AML-193 (cell line): ENCODE data around the gene LRRC4C.

Source experiments
- DNase-seq, 2 experiments: peaks; one replicate each; lab custom pipeline; 2025; lab: John Stamatoyannopoulos, UW

LRRC4C gene

DNA sequence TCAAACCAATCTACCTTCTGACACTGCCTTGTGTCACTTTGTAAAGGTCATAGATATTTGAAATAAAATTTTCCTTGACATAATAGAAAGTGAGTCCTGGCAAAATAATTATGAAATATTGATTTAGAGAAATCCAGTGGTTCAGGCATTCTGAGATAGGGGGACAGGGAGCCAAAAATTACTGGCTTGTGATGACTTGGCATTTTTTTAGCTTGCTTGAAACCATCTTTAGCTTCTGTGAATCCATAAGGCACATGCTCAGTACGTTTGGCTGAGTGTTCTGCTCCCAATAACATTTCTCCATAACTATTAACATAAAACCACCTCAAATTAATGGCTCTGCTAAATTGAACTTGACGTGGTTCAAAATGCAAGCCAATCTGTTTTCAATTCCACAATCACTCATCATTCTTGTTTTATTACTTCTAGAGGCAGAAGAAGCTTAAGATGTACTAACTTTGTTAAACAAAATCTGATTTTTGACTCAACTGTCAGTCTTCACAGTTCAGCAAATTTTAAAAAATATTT lies 209.0 kb downstream of the LRRC4C start:
- no peak for DNase-seq

DNA sequence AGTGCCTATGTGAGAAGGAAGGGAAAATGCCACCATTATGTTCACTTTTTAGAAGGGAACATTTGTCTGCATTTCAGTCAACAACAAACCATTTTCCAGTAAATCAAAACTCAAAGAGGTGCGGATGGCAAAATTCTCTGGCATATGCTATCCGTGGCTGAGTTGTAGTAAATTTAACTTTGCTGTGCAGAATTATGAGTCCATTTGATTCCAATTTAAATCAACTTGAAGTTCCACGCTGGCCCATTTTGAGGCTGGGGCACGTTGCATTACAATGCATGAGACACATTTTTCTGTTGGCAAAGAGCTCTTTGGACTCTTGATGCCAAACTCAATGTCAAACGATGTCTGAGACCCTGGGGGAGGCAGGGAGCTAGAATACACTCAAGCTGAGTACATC lies 211.8 kb downstream of the LRRC4C start:
- no peak for DNase-seq

DNA sequence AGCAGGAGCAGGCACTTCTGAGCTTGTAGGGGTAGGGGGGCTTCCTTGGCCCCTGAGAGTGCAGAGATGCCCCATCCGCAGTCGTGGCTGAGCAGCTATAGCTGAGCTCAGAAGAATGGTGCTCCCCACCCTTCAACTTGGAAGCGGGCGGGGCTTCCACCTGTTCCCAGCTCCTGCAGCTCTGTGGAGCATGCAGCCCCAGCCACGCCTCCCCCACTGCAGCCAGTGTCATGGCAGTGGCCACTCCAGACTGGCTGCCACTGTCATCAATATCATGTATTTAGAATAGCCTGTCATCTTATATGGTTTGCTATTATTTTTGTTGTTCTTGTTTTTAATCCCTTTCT lies 213.1 kb downstream of the LRRC4C start:
- no peak for DNase-seq

DNA sequence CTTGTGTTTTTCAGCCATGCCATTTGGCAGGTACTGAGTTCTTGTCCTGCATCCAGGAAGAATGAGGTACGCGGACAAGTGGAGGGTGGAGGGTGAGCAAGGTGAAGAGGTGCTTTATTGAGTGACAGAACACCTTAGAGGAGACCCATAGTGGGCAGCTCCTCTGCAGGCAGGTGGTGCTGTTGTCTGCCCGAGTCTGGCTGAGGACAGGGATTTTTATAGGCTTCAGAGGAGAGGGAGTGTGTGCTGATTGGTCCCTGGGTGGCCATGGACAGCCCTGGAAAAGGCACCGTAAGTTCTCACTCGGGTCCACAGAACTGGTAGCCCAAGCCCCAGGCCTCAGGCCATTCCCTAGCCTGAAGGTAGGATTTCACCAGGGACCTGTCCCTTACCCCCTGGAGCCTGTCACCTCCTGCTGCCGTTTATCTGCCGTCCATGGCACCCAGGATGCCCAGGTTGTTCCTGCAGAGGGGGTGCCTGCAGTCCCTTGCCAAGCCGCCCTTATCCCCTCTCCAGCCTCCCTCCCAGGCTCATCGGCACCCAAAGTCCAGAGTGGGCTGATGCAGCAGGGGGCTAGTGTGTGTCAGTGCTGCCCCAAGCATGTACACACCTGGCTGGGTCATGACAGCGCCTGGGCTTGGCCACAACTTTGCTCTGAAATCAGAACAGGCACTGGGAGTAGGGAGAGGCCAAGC lies 213.6 kb downstream of the LRRC4C start:
- DNase-seq: no peak

DNA sequence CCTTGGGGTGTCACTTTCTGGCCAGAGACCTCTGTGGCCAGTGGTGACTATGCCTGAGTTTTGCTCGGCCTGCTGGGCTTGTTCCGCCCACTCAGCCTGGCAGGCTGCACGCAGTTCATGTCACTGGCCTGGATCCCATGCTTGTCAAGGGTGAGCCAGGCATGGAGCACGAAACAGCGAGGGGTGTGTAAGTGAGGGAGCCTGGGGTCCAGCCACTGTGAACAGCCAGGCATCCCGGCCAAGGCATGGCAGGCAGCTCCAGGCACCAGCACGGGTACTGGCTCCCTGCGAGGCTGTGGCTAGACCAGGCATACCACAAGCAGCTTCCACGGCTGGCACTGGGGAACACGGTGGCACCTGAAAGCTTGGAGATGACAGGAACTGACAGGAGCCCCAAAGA lies 214.3 kb downstream of the LRRC4C start:
- no peak for DNase-seq

DNA sequence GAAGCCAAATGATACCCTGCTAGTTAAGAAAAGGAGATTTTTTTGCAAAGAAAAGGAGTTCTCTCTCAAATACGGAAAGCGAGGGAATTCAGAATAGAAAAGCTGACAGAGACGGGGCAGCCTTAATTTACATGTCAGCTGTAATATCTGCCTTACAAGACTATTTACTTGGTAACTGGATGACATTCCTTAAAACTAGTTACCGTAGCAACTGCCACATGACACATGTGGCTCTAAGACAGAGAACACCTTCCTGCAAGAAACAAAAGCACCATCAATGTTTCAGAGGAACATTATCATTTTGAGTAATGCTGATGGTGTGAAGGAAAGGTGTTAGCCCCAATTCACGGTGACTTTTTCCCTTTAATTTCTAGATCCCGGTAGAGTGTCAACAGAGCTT lies 222.1 kb downstream of the LRRC4C start:
- no peak for DNase-seq

DNA sequence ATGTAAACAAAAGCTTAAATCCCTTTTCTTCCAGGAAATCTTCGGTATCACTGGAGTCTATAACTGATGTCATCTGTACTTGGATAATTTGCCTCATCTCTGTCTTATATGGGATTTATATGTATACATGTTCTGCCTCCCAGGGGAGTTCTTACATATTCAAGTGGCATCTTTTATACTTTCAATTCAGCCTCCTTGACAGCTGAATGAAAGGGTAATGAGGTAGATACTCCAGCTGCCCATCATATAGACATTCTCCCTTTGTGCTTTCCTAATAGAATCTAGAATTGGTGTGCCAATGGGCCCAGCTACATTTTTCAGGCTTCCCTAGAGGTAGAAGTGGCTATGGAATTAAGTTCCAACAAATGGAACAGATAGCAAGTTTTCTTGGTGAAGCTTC lies 223.8 kb downstream of the LRRC4C start:
- DNase-seq: no peak

DNA sequence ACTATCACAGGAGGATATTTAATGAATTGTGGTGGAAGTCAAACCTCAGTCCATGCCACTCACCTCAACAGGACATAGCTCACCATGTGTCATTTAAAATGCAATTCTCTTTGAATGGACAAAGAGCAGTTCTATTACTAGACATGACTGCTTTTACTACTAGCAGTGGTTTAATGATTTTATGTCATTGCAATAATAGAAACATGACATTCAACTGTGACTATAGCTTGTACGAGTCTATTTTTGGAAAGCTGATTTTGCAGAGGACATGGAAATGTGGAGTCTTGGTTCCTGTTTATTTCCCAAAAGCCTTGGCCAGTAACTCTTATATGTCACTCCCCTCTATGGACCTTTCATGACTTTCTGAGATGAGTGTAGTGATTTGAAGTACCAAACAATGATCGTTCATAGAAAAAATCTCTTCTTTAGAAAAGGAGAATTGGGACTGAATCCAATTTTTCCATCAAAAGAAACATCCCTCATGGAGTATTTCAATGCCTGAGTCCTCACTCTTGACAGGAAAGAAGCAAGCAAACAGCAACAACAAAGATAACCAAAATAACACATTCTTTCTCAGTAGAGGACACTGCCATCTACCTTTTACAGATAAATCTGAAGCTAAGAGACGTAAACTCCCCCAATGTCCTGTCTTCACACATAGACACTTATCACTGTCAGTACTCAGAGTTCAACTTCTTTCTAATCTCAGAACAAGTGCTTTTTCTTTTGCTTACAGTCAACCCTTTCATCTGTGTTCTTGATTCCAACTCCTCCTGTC lies 233.4 kb downstream of the LRRC4C start:
- no peak for DNase-seq

DNA sequence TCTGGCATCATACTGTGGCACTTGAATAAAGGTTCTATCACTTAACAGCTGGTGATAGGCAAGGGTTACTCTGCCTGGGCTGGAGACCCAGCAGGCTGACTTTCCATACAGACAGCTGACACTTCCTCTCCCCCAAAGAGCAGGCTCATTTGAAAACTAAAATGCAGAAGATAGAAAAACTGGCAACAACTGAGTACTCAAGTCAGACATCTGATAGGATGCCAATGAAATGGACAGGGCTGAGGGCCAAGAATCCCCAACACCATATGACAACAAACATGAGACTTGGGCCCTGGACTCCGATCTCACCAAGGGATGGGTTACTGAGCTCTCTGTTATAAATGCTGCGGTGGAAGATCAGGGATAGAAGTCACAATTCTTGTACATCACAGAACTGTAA lies 237.2 kb downstream of the LRRC4C start:
- DNase-seq: no peak

DNA sequence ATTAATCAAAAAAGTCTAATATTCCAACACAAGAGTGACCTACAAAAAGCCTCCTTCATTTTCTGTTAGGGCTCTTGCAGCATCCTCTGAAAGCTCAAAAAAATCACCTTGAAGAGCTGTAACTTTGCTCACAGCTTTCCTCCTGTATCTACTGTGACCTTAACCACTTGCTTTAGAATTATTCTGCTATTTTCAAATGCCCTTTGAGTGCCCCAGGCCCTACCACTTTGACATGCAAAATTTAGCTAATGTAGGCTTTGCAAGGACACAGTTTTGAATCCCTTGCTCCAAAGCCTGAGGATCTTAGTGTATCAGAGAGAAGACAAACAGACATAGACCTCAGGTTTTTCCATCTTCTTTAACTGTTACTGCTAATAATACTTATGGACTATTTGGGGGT lies 253.1 kb downstream of the LRRC4C start:
- no peak for DNase-seq

DNA sequence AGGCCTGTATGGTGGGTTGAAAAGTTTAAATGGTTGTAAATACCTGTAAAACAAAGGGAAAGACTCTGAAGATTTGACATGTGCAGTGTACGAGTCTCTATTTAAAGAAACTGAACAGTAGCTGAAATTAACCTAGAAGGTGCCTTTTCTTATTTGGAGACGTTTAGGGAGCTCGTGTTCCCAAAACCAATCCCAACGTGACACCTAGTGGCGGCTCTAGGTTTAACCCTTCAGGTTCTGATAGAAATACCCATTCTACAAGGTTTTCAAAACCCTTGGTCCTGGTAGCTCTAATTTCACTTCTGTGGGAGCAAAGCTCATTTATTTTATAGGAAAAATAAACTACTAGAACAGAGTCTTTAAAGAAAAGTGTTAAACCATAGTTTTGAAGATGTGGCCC lies 258.3 kb downstream of the LRRC4C start:
- peak in 1 of 2 experiments; percentile 1 for DNase-seq

DNA sequence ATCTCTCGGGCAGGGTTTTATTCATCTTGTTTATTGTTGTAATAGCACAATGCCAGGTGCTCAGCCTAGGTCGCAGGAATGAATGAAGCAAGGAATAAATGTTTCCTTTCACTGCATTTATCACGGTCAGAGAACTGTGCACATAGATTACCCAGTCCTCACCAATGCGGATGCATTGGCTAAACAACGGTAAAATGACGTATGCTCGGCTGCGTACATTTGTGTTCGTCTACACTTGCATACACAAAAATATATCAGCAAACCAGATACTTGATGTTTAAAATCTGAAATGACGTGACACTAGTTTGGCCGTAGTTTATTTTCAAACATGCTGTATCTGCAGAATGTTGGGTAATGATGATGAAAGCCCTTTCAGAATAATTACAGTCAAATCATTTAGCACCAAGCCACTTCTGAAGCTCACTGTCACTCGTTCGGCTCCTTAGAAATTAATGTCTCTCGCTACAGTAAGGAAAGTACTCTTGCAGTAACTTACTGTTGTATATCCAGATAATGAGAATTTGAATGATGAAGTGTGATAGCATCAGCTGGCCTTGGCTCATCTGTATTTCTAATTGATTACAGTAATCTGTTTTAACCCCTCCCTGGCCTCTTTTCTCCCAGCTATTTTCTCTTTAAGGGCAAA lies 268.9 kb downstream of the LRRC4C start:
- no peak for DNase-seq

DNA sequence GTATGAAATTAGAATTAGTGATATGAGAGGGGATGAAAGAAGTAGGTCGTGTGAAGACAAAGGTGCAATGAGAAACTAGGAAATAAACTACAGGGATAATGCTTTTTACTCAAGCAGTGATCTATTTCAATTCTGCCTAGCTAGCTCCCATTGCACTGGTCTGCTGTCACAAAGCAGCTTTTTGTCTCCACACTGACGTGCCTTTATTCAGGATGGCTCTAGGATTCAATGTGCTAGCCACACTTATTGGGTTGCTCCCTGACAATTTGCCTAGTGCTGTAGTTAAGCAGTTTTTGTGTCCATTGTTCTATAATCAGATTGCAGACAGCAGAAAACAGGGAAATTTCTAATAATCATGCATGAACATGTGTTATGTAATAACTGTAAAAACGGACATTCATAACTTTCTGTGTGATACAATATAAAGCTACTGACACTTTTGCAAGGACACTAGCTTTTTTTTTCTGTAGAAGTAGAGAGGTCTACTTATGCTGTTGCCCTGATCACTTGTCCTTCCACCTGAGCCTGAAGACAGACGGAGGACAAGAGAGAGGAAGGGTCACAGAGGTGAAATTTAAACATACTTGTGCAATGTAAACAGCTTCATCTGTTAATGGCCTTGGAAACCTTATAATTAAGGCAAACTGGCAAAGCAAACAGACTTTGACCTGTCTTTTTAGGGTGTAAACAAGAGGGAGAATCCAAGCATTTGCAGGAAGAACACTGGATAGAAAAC lies 269.6 kb downstream of the LRRC4C start:
- no peak for DNase-seq

DNA sequence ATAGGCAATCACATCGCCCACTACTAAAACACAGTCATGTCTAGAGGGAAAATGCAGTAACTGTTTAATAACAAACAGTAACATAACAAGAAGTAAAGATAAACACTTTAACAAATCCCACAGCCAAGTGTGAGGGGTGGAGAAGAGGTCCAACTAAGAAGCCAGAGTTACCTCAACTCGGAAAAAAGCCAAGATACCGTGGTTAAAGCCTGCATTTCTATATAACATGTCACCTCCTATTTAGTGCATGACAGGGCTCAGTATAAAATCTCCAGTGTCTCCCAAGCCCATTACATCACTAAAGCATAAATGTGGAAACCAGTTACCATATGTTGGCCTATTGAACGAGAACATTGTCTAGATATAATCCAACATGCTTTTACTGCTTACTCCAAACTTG lies 281.7 kb downstream of the LRRC4C start:
- DNase-seq: no peak

DNA sequence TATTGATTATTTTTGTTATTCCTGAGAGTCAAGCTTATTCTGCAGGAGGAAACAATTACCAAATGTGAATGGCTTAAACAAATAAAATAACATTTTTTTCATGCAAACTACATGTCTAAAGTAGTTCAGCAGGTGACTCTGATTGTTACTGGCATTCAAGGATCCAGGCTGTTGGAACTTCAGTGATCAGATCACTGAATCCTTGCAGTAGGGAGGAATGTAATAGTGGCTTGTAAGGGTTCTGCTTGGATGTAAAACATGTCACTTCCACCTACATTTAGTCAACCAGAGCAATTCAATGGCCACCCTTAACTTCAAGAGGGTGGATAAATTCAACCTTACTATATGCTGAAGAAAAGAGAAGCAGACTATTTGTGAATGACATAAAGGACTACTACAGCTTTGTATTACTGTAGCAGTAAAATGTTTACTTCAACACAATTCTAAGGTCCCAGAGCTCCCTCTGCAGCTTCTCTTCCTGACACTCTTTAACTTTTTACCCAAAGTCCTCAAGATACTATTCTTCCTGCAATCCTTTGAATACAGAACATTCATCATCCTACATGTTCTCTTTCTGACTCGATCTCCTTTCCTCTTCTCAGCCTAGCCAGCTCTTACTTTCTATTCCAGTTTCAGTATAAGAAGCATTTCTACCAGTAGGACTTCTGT lies 284.0 kb downstream of the LRRC4C start:
- no peak for DNase-seq

DNA sequence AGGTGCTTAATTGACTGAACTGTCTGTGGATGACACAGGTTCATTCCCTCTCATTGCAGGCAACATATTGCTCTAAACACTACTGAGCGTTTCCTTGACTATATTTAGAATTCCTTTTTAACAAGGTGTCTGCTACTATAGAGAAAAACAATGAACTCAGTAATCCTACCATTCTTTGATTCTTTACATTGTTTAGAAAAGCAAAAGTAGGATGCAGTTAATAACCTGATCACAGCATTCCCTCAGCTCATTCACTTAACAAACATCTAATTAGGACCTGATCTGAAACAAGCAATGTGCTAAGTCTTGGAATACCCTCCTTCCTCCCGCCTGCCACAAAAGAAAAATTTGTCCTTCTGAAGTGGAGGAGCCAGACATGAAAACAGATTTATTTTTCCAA lies 313.1 kb downstream of the LRRC4C start:
- no peak for DNase-seq

DNA sequence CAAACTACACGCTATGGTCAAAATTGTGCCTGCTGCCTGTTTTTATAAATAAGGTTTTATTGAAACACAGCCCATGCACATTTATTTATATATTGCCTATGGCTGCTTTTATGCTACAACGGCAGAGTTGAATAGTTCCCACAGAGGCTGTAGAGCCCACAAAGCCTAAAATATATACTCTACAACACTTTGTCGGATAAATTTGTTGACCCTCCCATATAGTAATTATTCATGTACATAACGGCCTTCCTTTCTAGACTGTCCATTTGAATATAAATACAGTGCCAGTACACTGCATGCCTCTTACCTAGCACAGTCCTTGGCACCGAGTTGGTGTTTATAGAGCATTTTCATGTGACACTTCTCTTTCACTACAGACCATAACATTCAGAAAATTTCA lies 314.0 kb downstream of the LRRC4C start:
- no peak for DNase-seq

DNA sequence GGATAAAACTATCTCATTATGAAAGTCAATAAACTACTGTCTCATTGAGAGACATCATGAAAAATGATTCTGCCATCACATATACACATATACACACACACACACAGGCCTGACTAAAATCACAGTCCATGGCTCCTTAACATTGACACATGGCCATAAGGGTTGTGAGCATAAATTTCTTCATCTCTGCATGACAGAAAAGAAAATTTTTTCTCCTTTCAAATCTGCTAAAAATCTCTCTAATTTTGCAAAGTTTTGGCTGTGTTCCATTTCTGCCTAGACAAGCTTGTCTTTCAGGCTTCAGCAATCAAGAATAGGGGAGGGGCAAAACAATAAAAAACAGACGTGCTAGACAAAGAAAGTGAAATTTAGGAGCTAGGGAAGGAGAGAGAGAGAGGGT lies 324.5 kb downstream of the LRRC4C start:
- no peak for DNase-seq

DNA sequence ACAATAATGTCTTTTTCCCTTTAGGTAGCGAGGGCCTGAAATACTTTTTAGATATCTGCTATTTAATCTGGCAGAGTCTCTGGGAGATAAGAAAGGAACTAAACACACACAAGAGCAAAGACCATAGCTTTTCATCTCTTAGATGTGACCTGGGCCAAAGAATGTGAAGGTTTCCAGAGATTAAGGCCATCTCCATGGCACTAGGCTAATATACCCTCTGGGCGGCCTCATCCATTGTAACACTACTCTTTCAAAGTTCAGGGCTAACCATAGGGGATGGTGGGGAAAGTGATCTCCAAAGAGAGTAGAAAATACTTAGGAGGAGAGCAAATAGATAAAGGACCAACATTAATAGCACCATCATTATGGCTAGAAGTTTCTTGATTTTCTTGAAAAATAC lies 326.4 kb downstream of the LRRC4C start:
- DNase-seq: no peak

DNA sequence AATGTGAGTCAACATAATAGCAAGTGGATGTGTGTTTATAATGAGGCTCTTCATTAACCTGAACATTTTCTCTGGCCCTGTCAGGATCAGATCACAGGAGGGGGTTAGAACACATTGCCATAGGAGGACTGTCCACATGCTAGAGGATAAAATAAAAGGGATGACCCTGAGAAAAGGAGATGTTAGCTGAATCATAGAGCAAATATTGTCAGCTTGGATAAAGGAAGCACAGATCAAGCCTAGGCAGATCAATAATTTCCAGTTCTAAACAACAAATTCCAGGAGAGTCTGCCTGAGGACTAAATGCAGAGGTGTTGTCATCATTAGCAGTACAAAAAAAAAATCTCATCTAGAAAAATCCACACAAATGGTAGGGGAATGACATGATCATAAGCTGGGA lies 337.9 kb downstream of the LRRC4C start:
- no peak for DNase-seq

DNA sequence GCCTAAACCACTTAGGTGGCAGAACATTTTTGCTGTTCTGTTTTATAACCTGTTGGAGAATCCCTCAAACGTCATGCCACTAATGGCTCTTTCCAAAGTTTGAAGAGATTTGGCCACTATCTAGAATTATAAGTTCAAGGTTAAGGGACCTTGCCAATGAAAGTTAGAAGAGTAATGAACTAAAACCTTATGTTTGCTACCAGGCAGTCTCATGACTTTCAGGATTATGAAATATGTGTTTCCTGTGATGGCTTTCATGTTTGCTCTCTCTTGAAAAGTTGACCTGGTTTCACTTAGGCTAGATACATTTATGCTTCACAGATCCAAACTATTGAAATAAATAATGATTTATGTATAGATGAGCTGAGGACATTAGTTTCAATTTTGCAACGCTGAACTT lies 340.0 kb downstream of the LRRC4C start:
- no peak for DNase-seq

DNA sequence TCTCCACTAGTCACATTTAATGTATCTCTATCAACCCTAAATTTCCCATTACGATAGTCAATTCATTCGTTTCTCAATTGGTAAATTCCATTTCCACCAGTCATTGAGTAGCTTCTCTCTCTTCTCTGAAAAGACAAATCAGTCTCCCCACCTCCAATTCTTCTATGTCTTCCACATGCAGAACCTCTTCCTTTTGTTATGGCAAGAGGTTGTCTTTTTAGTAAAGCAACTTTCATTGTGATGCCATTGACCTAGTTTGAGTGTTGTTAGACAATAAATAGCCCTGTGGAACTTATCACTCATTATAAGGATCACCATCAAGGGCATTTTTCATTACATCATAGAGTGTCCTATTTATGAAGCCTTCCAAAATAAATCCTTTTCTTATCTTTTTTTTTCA lies 340.9 kb downstream of the LRRC4C start:
- no peak for DNase-seq
